ENCODE results near the gene TACC2.

DNA sequence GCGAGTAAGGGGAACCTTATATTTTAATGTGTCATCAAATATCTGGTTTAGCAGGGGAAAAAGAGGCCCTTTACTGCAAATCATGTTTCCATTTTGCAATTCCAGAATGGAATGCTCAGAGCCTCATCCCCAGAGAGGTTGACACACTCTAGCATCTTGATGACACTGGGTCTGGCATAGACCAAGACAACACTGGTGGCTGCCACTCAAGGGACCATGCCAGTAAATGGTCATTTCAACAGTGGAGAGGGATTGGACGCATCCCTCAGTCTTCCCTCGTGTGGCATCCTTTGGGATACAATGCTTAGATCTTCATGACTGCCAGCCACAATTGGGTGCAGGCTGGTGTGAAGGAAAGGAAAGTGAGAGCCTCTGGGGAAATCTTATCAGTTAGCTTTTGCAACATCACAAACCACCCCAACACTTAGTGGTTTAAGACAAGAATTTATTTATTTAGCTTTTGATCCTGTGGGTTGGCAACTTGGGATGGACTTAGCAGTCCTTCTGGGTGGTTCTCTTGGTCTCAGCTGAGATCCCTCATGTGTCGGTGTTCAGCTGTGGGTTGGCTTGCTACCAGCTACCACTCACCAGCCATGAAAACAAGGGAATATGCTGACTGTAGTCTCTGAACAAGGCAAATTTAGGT lies 21.6 kb downstream of the TACC2 start:
- TF ChIP-seq, protein P1, sequence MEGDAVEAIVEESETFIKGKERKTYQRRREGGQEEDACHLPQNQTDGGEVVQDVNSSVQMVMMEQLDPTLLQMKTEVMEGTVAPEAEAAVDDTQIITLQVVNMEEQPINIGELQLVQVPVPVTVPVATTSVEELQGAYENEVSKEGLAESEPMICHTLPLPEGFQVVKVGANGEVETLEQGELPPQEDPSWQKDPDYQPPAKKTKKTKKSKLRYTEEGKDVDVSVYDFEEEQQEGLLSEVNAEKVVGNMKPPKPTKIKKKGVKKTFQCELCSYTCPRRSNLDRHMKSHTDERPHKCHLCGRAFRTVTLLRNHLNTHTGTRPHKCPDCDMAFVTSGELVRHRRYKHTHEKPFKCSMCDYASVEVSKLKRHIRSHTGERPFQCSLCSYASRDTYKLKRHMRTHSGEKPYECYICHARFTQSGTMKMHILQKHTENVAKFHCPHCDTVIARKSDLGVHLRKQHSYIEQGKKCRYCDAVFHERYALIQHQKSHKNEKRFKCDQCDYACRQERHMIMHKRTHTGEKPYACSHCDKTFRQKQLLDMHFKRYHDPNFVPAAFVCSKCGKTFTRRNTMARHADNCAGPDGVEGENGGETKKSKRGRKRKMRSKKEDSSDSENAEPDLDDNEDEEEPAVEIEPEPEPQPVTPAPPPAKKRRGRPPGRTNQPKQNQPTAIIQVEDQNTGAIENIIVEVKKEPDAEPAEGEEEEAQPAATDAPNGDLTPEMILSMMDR (IDR thresholded peaks at IDR 0.05; ENCODE audit: borderline replicate concordance, extremely low read depth, low read length, poor library complexity, severe bottlenecking), result no peak
- no peak for TF ChIP-seq EZH2 (IDR thresholded peaks at IDR 0.05; ENCODE audit: borderline replicate concordance, low read depth, low read length, severe bottlenecking)

Measured in DND-41 (cell line).